Tibial artery (tissue), 4 donors: ENCODE results near the gene GNPAT.

Source experiments
- DNase-seq, 2 donors: peaks; one replicate each; pipeline ENCODE4 v3.0.0-alpha.2; 2019
- H3K27ac ChIP-seq, 2 donors: fragments of 200-600 bp; sonication (generic) in 1 of 2; 1 replicate in 1 of 2; 2 replicates in 1 of 2; pipeline ENCODE4 v1.5.1; 2018 to 2019; ENCODE audit warnings: mild to moderate bottlenecking in 1 of 2
- H3K27me3 ChIP-seq, 2 donors: fragments of 200-600 bp; sonication (generic) in 1 of 2; one replicate each; pipeline versions ENCODE4 v1.5.1 to v1.6.0; 2016 to 2019
- H3K36me3 ChIP-seq, 3 donors: fragments of 200-600 bp; sonication (generic) in 2 of 3; one replicate each; pipeline ENCODE4 v1.5.1; 2016 to 2019; ENCODE audit warnings: mild to moderate bottlenecking in 2 of 3
- H3K4me1 ChIP-seq, 4 donors: fragments of 200-600 bp; sonication (generic) in 2 of 4; 1 replicate in 3 of 4; 2 replicates in 1 of 4; pipeline ENCODE4 v1.5.1; 2016 to 2019
- H3K4me3 ChIP-seq, 2 donors: fragments of 200-600 bp; sonication (generic) in 1 of 2; 1 replicate in 1 of 2; 2 replicates in 1 of 2; pipeline ENCODE4 v1.5.1; 2018 to 2019; ENCODE audit warnings: mild to moderate bottlenecking in 2 of 2
- H3K9me3 ChIP-seq, 3 donors: fragments of 200-600 bp; sonication (generic) in 1 of 3; one replicate each; pipeline ENCODE4 v1.5.1; 2016 to 2019
- CTCF ChIP-seq, 2 experiments: fragments of 200-600 bp in 1 of 2; fragments of 450-650 bp in 1 of 2; IDR thresholded peaks; one replicate each; pipeline ENCODE4 v1.5.1; 2017 to 2019; ENCODE audit warnings: antibody characterized with exemption in 2 of 2, mild to moderate bottlenecking in 1 of 2, moderate library complexity in 1 of 2
- intact Hi-C: fragments of 100-400 bp; cut with DNase I; formaldehyde crosslinking; loops from one replicate; pipeline ENCODE4 v1.15.0; 2023; ENCODE audit warnings: low total_unique reads

The GNPAT gene

DNA sequence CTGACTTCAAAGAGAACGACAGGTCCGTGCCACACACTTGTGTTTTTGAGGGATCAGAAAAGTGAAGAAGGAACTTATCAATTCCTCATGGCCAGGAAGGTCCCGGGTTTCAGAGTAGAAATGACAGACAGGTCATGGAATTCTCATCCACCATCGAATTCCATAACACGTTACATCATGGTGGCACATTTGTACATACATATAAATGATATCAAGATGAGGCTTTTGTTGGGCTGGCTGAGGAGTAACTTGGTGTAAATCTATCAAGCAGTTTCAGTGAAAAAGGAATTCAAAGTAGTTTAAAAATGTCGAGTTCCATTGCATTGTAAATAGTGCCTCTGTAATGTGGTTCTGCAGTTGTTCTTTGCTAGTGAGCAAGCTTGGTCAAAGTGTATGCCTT lies 22.9 kb upstream of the GNPAT start:
- Histone ChIP-seq H3K9me3 (no peaks in the 10 kb centered on the region), H3K27ac (no peak overlapping the region), H3K36me3 (peaks cover 7 to 15% (median 8%) of the 10 kb centered on the region in 3 donors), H3K27me3 (peaks cover 0 to 19% of the 10 kb centered on the region in 2 donors), H3K4me1 (no peaks in the 10 kb centered on the region), H3K4me3 (no peak overlapping the region)
- intact Hi-C loops = no loop called here
- no peak for TF ChIP-seq CTCF (IDR thresholded peaks at IDR 0.05)
- no peak for DNase-seq

DNA sequence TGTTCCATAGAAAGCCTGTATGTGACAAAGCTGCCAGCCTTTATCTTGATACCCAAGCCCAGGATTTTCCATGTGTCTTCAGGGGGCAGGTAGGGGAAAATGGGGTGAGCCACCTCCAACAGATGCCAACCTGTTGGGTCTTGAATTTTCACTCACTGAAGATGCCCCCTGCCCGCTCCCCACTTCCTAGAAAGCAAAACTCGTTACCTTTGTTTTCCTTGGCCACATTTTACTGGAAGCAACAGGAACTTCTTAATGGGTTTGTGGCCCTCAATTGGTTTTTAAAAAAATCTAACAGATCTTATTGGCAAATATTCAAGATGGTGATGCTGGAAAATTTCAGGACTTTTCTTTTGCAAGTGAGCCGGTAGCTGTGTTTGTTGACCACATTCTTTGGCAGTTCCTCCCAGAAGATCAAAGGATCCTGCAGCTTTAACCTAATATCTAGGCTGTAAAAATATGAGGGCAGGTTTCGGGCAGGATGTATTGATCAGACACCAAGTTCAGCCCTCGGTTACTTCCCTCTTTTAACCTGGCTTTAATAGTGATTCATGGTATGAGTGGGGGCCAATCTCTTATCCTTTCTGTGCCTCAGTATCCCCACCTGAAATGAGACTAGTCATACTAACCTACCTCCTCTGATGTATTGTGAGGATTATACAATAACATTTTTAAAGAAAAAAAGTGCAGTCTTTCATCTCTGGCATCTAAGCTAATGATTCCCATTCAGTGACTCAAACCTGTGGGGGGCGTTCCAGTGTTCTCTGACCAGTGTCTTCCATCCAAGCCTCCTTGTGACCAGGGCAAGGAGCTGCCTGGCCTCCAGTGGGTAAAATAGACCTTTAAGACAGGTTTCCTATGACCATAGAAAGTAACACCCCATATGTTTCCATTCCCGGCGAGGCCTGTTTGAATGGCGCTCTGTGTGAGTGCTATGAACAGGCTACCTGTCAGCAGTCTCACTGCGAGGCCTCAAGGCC lies 21.3 kb upstream of the GNPAT start:
- peaks cover 0 to 7% of the 10 kb centered on the region in 2 donors for H3K27me3 ChIP-seq
- intact Hi-C loops = no loop called here
- no peak overlapping the region for H3K4me3 ChIP-seq
- H3K4me1 ChIP-seq = no peaks in the 10 kb centered on the region
- no peaks in the 10 kb centered on the region for H3K9me3 ChIP-seq
- no peak for TF ChIP-seq CTCF (IDR thresholded peaks at IDR 0.05)
- H3K36me3 ChIP-seq = peaks cover 18 to 32% (median 20%) of the 10 kb centered on the region in 3 donors
- no peak overlapping the region for H3K27ac ChIP-seq
- DNase-seq = no peak

GRCh38 chr1:231220801-231221200 lies 20.2 kb upstream of the GNPAT start:
- TF ChIP-seq CTCF (IDR thresholded peaks at IDR 0.05) = no peak
- Histone ChIP-seq H3K9me3 (no peaks in the 10 kb centered on the region), H3K4me3 (no peak overlapping the region), H3K27me3 (peaks cover 0 to 3% of the 10 kb centered on the region in 2 donors), H3K27ac (no peak overlapping the region), H3K4me1 (no peaks in the 10 kb centered on the region), H3K36me3 (peaks cover 26 to 42% (median 31%) of the 10 kb centered on the region in 3 donors)
- DNase-seq = no peak
- intact Hi-C loops = no loop called here

DNA sequence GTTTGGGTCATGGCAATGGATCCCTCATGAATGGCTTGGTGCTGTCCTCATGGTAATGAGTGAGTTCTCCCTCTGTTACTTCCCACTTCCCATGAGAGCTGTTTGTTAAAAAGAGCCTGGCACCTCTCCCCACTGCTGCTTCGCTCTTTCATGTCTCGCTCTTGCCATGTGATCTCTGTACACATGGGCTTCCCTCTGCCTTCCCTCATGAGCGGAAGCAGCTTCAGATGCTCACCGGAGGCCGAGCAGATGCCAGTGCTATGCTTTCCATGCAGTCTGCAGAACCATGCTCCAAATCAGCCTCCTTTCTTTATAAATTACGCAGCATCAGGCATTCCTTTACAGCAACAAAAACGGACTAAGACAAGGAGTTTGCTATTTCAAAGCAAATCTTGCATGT lies 14.9 kb upstream of the GNPAT start:
- DNase-seq = no peak
- H3K27ac ChIP-seq = no peak overlapping the region
- intact Hi-C loops = no loop called here
- no peak overlapping the region for H3K4me3 ChIP-seq
- H3K9me3 ChIP-seq = no peaks in the 10 kb centered on the region
- no peak for TF ChIP-seq CTCF (IDR thresholded peaks at IDR 0.05)
- no peaks in the 10 kb centered on the region for H3K4me1 ChIP-seq
- no peaks in the 10 kb centered on the region for H3K27me3 ChIP-seq
- H3K36me3 ChIP-seq = peaks cover 56 to 88% (median 66%) of the 10 kb centered on the region in 3 donors

DNA sequence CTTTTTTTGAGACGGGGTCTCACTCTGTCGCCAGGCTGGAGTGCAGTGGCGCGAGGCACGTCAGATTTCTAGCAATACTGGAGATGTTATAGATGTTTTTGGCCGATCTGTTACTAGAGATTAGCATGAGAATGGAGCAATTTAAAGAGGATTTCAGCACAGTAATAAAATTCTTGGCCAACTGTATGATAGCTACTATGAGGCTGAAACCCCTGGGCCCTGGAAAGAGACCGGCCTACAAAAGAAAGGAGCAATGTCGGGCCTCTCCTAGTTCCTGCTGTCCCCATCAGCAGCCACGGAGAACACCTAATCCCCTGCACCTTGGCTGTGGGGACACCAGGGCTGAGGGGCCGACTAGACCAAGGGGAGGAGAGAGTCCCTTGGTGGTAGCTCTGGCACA lies 9.5 kb upstream of the GNPAT start:
- intact Hi-C loops = no loop called here
- no peak for TF ChIP-seq CTCF (IDR thresholded peaks at IDR 0.05)
- no peak for DNase-seq
- peaks cover 23 to 71% (median 28%) of the 10 kb centered on the region in 3 donors for H3K36me3 ChIP-seq
- H3K4me3 ChIP-seq = no peak overlapping the region
- H3K27me3 ChIP-seq = no peaks in the 10 kb centered on the region
- no peak overlapping the region for H3K27ac ChIP-seq
- no peaks in the 10 kb centered on the region for H3K4me1 ChIP-seq
- no peaks in the 10 kb centered on the region for H3K9me3 ChIP-seq
